WI38 (cell line): ENCODE measurements around the gene HHAT.

Experiments
- H3K4me3 ChIP-seq: 2 replicates; pipeline ENCODE4 v1.5.1; 2011; ENCODE audit warnings: low read depth, mild to moderate bottlenecking, control low read depth, low read length
- TF ChIP-seq, protein P1 (sequence below): IDR thresholded peaks from 2 replicates; pipeline ENCODE4 v1.5.1; 2012; ENCODE audit warnings: low read depth, mild to moderate bottlenecking, control low read depth, low read length

The HHAT gene

DNA sequence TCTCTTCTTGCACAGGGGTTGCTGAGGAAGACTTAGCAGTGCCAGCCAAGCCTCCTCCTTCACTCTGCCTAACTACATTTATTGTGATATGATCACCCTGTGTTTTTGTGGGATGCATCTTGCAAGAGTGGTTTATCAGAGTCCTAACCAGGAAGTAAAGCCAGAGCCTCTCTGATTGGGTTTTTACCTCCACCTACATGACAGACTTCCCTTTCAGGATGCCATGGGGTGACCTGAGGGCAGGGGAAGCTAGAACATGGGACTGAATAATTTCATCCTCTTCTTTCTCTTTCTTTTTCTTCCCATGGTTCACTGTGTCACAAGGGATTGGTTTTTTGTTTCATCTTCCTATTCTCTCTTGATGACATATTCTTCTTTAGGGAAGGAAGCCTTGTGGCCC is 146.6 kb downstream of the HHAT start:
- TF ChIP-seq, protein P1, sequence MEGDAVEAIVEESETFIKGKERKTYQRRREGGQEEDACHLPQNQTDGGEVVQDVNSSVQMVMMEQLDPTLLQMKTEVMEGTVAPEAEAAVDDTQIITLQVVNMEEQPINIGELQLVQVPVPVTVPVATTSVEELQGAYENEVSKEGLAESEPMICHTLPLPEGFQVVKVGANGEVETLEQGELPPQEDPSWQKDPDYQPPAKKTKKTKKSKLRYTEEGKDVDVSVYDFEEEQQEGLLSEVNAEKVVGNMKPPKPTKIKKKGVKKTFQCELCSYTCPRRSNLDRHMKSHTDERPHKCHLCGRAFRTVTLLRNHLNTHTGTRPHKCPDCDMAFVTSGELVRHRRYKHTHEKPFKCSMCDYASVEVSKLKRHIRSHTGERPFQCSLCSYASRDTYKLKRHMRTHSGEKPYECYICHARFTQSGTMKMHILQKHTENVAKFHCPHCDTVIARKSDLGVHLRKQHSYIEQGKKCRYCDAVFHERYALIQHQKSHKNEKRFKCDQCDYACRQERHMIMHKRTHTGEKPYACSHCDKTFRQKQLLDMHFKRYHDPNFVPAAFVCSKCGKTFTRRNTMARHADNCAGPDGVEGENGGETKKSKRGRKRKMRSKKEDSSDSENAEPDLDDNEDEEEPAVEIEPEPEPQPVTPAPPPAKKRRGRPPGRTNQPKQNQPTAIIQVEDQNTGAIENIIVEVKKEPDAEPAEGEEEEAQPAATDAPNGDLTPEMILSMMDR, result no peak

GRCh38 chr1:210475806-210476205 is 147.1 kb downstream of the HHAT start:
- H3K4me3 ChIP-seq, result no peak overlapping the region
- TF ChIP-seq, protein P1, result no peak

More for the DNA sequence above, 146.6 kb downstream of the HHAT start:
- H3K4me3 ChIP-seq, result no peak overlapping the region

DNA sequence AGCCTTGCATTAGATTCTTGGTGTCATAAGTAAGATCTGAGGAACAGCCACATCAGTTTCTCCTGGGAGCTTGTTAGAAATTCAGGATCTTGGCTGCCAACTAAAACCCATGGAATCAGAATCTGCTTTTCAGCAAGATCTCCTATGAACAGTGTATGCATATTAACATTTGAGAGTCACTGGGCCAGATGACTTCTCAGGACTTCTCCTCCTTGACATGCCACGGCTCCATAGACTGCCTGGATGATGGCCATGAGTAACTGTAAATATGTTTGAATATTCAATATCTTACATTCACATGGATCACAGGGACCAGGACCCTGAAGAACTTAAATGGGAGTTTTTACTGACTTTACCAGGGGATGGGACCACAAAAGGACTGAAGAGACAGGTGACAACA is 148.0 kb downstream of the HHAT start:
- H3K4me3 ChIP-seq, result no peak overlapping the region
- TF ChIP-seq, protein P1, result no peak

GRCh38 chr1:210477328-210477924 is 148.7 kb downstream of the HHAT start:
- TF ChIP-seq, protein P1, result no peak
- no peak overlapping the region for H3K4me3 ChIP-seq

DNA sequence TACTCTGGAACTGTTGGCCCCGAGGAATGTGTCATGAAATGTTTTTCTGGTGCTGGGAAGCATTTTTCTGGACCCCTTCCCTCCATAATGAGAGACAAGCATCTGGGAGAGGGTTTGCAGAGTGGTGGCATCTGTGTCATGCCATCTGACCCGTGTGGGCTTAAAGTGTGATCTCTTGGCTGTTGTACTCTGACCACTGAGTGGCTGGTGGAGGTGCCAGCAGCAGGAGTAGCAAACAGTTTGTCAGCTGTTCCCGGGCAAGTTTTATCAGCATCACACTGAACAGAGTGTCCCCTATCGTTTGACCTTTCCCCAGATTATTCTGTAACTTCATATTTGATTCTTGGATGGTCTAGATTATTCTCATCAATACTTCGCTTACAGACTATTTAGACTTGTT is 150.1 kb downstream of the HHAT start:
- TF ChIP-seq, protein P1, result no peak
- H3K4me3 ChIP-seq, result no peak overlapping the region

DNA sequence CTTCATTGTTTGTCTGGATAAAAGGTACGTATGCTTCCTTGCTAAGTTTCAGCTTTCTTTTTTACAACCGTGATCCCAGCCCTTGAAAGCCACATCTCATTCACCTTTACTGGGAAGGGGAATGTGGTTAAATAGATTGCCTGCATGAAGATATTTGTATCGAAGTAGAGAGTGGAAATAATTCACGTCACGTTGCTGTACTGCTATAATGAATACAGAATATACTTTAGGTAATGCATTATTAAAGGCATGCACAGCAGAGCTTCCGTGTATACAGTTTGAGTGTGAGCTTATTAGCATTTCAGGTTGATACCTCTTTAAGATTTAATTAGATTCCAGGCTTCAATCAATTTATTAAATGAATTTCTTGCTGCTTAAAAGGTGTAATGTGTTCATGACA is 153.8 kb downstream of the HHAT start:
- no peak overlapping the region for H3K4me3 ChIP-seq
- TF ChIP-seq, protein P1, result no peak

- H3K4me3 ChIP-seq, result no peak overlapping the region
- TF ChIP-seq, protein P1, result no peak
Measured at GRCh38 chr1:210482945-210483617, 154.4 kb downstream of the HHAT start.
